C4-2B (cell line): Measurements from ENCODE around the gene TIMP4.

Experiments used
- CTCF ChIP-seq: fragments of 450-650 bp; conservative IDR thresholded peaks from 2 replicates; pipeline ENCODE4 v1.5.1; 2017; ENCODE audit warnings: mild to moderate bottlenecking
- ZFX ChIP-seq: fragments of 450-650 bp; IDR thresholded peaks from 2 replicates; pipeline ENCODE4 v1.6.1; 2017

GRCh38 chr3:12170207-12170606, 11.5 kb upstream of the TIMP4 start:
- TF ChIP-seq CTCF (no peak), ZFX (no peak)
